ACHN (cell line): Measurements from ENCODE around the gene TMEM242.
"Not testable (repeated sequence)": the region's sequence is repeated elsewhere in the genome, so short reads cannot be mapped to it uniquely, and the experiment has no call there.

Experiments used
- DNase-seq: peaks from one replicate; pipeline ENCODE4 v3.0.0-alpha.2; 2015
- in situ Hi-C: cut with HindIII; loops from 2 replicates; pipeline ENCODE4 v1.10.0; 2017; ENCODE audit warnings: low sequenced_read_pairs, low pct_ligation_motif_present, low pct_unique_long_range_greater_than_20kb

Gene TMEM242

GRCh38 chr6:157328108-157328692, 4.9 kb upstream of the TMEM242 start:
- no peak for DNase-seq
- in situ Hi-C loops = no loop called here

- no peak for DNase-seq
- in situ Hi-C loops = no loop called here
These were observed 3.7 kb upstream of the TMEM242 start for GRCh38 chr6:157326979-157327378.

GRCh38 chr6:157325069-157325805, 1.9 kb upstream of the TMEM242 start:
- in situ Hi-C loops = no loop called here
- DNase-seq = no peak

- in situ Hi-C loops = no loop called here
- peak; percentile 76 for DNase-seq
These were observed 614 bp upstream of the TMEM242 start for GRCh38 chr6:157323966-157324300.

- peak; percentile 84 for DNase-seq
- in situ Hi-C loops = no loop called here
These were observed 496 bp downstream of the TMEM242 start for GRCh38 chr6:157322792-157323254.

GRCh38 chr6:157316871-157317814, 6.2 kb downstream of the TMEM242 start:
- in situ Hi-C loops = no loop called here
- peak; percentile 82 for DNase-seq

GRCh38 chr6:157314705-157315321, 8.5 kb downstream of the TMEM242 start:
- in situ Hi-C loops = no loop called here

GRCh38 chr6:157313531-157314467, 9.5 kb downstream of the TMEM242 start:
- no peak for DNase-seq
- in situ Hi-C loops = no loop called here

More at GRCh38 chr6:157314705-157315321, 8.5 kb downstream of the TMEM242 start:
- peak; percentile 74 for DNase-seq

- in situ Hi-C loops = no loop called here
- no peak for DNase-seq
These were observed 10.6 kb downstream of the TMEM242 start for GRCh38 chr6:157312757-157313156.

- in situ Hi-C loops, DNase-seq: not testable (repeated sequence)
These were observed 12.6 kb downstream of the TMEM242 start for GRCh38 chr6:157310693-157311092.

GRCh38 chr6:157307661-157308060, 15.7 kb downstream of the TMEM242 start:
- in situ Hi-C loops = no loop called here
- no peak for DNase-seq

- in situ Hi-C loops = no loop called here
- DNase-seq = no peak
These were observed 17.4 kb downstream of the TMEM242 start for GRCh38 chr6:157305670-157306653.

- no peak for DNase-seq
- in situ Hi-C loops = no loop called here
These were observed 18.2 kb downstream of the TMEM242 start for GRCh38 chr6:157304899-157305663.

- no peak for DNase-seq
- in situ Hi-C loops = no loop called here
These were observed 20.6 kb downstream of the TMEM242 start for GRCh38 chr6:157302736-157303135.

GRCh38 chr6:157300436-157300835, 22.9 kb downstream of the TMEM242 start:
- no peak for DNase-seq

GRCh38 chr6:157300006-157300405, 23.3 kb downstream of the TMEM242 start:
- in situ Hi-C loops = no loop called here
- DNase-seq = no peak

More at GRCh38 chr6:157300436-157300835, 22.9 kb downstream of the TMEM242 start:
- in situ Hi-C loops = no loop called here
